Measurements from ENCODE around the gene ST3GAL6. TPM values are rescaled to one million over a fixed set of nuclear protein-coding genes. Genes with fewer than 3 reads are reported as not detected.

Gene ST3GAL6
- total and polyA plus RNA-seq, 2 of the 13 experiments (the other 11 are each of a cell fraction or from before 2014, with no cell fraction given) = 17.5 to 23.2 TPM

DNA sequence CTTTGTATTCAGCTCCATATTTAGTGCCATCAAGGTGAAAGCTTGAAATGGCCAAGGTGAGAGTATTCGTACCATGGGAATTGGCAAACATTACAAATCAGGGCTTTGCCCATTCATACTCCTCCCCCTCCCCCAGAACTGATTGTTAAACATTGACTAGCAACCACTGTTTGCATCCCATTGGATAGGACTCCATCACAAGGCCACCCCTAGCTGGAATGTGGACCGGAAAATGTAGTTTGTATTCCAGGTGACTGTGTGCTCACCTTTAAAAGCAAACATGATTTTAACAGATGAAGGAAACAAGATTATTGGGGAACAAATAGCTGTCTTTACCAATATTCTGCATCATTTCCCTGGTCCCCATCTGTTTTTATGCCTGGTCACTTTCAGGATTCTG, 14.1 kb downstream of the ST3GAL6 start (continued):
- TF ChIP-seq SP140L (CRISPR knock-in tag; IDR thresholded peaks at IDR 0.05; ENCODE audit: borderline replicate concordance) = no peak
- TF ChIP-seq KMT2B (CRISPR knock-in tag; IDR thresholded peaks at IDR 0.05) = no peak
- TF ChIP-seq NCOA1 (CRISPR knock-in tag; IDR thresholded peaks at IDR 0.05) = no peak
- TF ChIP-seq, protein P1, sequence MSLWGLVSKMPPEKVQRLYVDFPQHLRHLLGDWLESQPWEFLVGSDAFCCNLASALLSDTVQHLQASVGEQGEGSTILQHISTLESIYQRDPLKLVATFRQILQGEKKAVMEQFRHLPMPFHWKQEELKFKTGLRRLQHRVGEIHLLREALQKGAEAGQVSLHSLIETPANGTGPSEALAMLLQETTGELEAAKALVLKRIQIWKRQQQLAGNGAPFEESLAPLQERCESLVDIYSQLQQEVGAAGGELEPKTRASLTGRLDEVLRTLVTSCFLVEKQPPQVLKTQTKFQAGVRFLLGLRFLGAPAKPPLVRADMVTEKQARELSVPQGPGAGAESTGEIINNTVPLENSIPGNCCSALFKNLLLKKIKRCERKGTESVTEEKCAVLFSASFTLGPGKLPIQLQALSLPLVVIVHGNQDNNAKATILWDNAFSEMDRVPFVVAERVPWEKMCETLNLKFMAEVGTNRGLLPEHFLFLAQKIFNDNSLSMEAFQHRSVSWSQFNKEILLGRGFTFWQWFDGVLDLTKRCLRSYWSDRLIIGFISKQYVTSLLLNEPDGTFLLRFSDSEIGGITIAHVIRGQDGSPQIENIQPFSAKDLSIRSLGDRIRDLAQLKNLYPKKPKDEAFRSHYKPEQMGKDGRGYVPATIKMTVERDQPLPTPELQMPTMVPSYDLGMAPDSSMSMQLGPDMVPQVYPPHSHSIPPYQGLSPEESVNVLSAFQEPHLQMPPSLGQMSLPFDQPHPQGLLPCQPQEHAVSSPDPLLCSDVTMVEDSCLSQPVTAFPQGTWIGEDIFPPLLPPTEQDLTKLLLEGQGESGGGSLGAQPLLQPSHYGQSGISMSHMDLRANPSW (CRISPR knock-in tag; IDR thresholded peaks at IDR 0.05; ENCODE audit: borderline replicate concordance) = no peak
- TF ChIP-seq, protein P2, sequence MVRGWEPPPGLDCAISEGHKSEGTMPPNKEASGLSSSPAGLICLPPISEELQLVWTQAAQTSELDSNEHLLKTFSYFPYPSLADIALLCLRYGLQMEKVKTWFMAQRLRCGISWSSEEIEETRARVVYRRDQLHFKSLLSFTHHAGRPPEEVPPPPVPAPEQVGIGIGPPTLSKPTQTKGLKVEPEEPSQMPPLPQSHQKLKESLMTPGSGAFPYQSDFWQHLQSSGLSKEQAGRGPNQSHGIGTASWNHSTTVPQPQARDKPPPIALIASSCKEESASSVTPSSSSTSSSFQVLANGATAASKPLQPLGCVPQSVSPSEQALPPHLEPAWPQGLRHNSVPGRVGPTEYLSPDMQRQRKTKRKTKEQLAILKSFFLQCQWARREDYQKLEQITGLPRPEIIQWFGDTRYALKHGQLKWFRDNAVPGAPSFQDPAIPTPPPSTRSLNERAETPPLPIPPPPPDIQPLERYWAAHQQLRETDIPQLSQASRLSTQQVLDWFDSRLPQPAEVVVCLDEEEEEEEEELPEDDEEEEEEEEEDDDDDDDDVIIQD (CRISPR knock-in tag; IDR thresholded peaks at IDR 0.05; ENCODE audit: low read depth) = peak; percentile 92; the same call in 1 of the 2 replicates
- TF ChIP-seq, protein P3, sequence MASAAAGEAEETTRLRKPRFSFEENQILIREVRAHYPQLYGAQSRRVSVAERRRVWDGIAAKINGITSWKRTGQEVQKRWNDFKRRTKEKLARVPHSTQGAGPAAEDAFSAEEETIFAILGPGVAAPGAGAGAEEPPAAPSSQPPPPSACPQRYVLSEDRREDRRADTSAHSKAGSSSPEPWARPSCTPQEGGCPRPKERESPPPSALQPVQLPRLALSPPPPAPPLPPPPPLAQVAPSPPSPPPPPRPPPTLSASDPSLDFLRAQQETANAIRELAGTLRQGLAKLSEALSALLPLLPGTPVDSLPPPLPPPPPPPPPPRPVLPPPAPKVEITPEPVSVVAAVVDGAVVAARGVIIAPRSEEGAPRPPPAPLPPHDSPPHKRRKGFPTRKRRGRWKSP (CRISPR knock-in tag; IDR thresholded peaks at IDR 0.05) = no peak
- no peak for TF ChIP-seq HNRNPH1 (optimal IDR thresholded peaks at IDR 0.05; ENCODE audit: low read depth, low read length)
- TF ChIP-seq, protein P4, sequence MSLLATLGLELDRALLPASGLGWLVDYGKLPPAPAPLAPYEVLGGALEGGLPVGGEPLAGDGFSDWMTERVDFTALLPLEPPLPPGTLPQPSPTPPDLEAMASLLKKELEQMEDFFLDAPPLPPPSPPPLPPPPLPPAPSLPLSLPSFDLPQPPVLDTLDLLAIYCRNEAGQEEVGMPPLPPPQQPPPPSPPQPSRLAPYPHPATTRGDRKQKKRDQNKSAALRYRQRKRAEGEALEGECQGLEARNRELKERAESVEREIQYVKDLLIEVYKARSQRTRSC (CRISPR knock-in tag; IDR thresholded peaks at IDR 0.05; ENCODE audit: low read depth) = no peak
- no peak for TF ChIP-seq ZNF530 (CRISPR knock-in tag; IDR thresholded peaks at IDR 0.05; ENCODE audit: low read depth)
- no peak for TF ChIP-seq DNMT3B (CRISPR knock-in tag; conservative IDR thresholded peaks at IDR 0.05)
- TF ChIP-seq MIXL1 (CRISPR knock-in tag; IDR thresholded peaks at IDR 0.05) = peak; percentile 87
- no peak for TF ChIP-seq ZNF350 (CRISPR knock-in tag; IDR thresholded peaks at IDR 0.05; ENCODE audit: borderline replicate concordance, low read depth)
- TF ChIP-seq NKX3-1 (CRISPR knock-in tag; IDR thresholded peaks at IDR 0.05) = no peak
- no peak for TF ChIP-seq ZFY (CRISPR knock-in tag; IDR thresholded peaks at IDR 0.05)
- no peak for TF ChIP-seq ZFX (CRISPR knock-in tag; IDR thresholded peaks at IDR 0.05; ENCODE audit: low read depth)
- TF ChIP-seq ZNF569 (CRISPR knock-in tag; IDR thresholded peaks at IDR 0.05; ENCODE audit: borderline replicate concordance) = no peak
- TF ChIP-seq POGZ (CRISPR knock-in tag; IDR thresholded peaks at IDR 0.05) = peak; percentile 91
- TF ChIP-seq, protein P5, sequence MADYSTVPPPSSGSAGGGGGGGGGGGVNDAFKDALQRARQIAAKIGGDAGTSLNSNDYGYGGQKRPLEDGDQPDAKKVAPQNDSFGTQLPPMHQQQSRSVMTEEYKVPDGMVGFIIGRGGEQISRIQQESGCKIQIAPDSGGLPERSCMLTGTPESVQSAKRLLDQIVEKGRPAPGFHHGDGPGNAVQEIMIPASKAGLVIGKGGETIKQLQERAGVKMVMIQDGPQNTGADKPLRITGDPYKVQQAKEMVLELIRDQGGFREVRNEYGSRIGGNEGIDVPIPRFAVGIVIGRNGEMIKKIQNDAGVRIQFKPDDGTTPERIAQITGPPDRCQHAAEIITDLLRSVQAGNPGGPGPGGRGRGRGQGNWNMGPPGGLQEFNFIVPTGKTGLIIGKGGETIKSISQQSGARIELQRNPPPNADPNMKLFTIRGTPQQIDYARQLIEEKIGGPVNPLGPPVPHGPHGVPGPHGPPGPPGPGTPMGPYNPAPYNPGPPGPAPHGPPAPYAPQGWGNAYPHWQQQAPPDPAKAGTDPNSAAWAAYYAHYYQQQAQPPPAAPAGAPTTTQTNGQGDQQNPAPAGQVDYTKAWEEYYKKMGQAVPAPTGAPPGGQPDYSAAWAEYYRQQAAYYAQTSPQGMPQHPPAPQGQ (CRISPR knock-in tag; IDR thresholded peaks at IDR 0.05; ENCODE audit: borderline replicate concordance) = no peak
- no peak for TF ChIP-seq NPAS2 (CRISPR knock-in tag; IDR thresholded peaks at IDR 0.05; ENCODE audit: borderline replicate concordance)
- TF ChIP-seq, protein P6, sequence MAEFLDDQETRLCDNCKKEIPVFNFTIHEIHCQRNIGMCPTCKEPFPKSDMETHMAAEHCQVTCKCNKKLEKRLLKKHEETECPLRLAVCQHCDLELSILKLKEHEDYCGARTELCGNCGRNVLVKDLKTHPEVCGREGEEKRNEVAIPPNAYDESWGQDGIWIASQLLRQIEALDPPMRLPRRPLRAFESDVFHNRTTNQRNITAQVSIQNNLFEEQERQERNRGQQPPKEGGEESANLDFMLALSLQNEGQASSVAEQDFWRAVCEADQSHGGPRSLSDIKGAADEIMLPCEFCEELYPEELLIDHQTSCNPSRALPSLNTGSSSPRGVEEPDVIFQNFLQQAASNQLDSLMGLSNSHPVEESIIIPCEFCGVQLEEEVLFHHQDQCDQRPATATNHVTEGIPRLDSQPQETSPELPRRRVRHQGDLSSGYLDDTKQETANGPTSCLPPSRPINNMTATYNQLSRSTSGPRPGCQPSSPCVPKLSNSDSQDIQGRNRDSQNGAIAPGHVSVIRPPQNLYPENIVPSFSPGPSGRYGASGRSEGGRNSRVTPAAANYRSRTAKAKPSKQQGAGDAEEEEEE (CRISPR knock-in tag; IDR thresholded peaks at IDR 0.05; ENCODE audit: borderline replicate concordance) = no peak
- TF ChIP-seq MTA1 (CRISPR knock-in tag; IDR thresholded peaks at IDR 0.05; ENCODE audit: borderline replicate concordance) = no peak
- no peak for TF ChIP-seq ZNF296 (CRISPR knock-in tag; conservative IDR thresholded peaks at IDR 0.05)
